HepG2 (cell line): Measurements from ENCODE around the gene TSGA10IP. TPM values are rescaled to one million over a fixed set of nuclear protein-coding genes. Genes with fewer than 3 reads are reported as not detected.

Experiments
- ARHGAP35 ChIP-seq: sonication (generic); formaldehyde crosslinking; IDR thresholded peaks from 2 replicates; pipeline ENCODE4 v1.9.0; 2022; ENCODE audit warnings: mild to moderate bottlenecking, inconsistent platforms, moderate library complexity, missing genetic modification reagents, borderline replicate concordance
- CREB1 ChIP-seq, 2 experiments: fragments of 450-650 bp in 1 of 2; IDR thresholded peaks; 2 replicates each; pipeline ENCODE4 v1.6.1; 2016 to 2017; ENCODE audit warnings: control low read depth in 1 of 2, mild to moderate bottlenecking in 1 of 2, missing compliant biosample characterization in 1 of 2, missing genetic modification characterization in 1 of 2
- ELF4 ChIP-seq: sonication (generic); formaldehyde crosslinking; IDR thresholded peaks from 2 replicates; pipeline ENCODE4 v1.5.0; 2020; ENCODE audit warnings: missing genetic modification reagents, mild to moderate bottlenecking, moderate library complexity, borderline replicate concordance
- ERF ChIP-seq: IDR thresholded peaks from 2 replicates; pipeline ENCODE4 v1.6.1; 2018; ENCODE audit warnings: missing biosample characterization, missing genetic modification reagents
- HNF4A ChIP-seq: sonication (generic); formaldehyde crosslinking; IDR thresholded peaks from 2 replicates; pipeline ENCODE4 v1.4.0; 2020; ENCODE audit warnings: missing genetic modification reagents
- KDM5B ChIP-seq: sonication (generic); formaldehyde crosslinking; IDR thresholded peaks from 2 replicates; pipeline ENCODE4 v1.4.0; 2020; ENCODE audit warnings: missing genetic modification reagents, mild to moderate bottlenecking, borderline replicate concordance
- MED13 ChIP-seq: sonication (generic); formaldehyde crosslinking; IDR thresholded peaks from 2 replicates; pipeline ENCODE4 v1.5.0; 2020; ENCODE audit warnings: missing genetic modification reagents
- POGZ ChIP-seq: sonication (generic); formaldehyde crosslinking; IDR thresholded peaks from 2 replicates; pipeline ENCODE4 v1.4.0; 2020; ENCODE audit warnings: mild to moderate bottlenecking, missing genetic modification reagents
- RELA ChIP-seq: sonication (generic); formaldehyde crosslinking; IDR thresholded peaks from 2 replicates; pipeline ENCODE4 v1.4.0; 2020; ENCODE audit warnings: missing genetic modification reagents
- RFXANK ChIP-seq: IDR thresholded peaks from 2 replicates; pipeline ENCODE4 v1.6.1; 2016
- RFXAP ChIP-seq: sonication (generic); formaldehyde crosslinking; IDR thresholded peaks from 2 replicates; pipeline ENCODE4 v1.4.0; 2020; ENCODE audit warnings: missing genetic modification reagents, borderline replicate concordance
- SALL1 ChIP-seq: sonication (generic); formaldehyde crosslinking; IDR thresholded peaks from 2 replicates; pipeline ENCODE4 v1.8.0; 2022; ENCODE audit warnings: mild to moderate bottlenecking, missing genetic modification reagents
- SMARCE1 ChIP-seq: fragments of 450-650 bp; IDR thresholded peaks from 2 replicates; pipeline ENCODE4 v1.6.1; 2017; ENCODE audit warnings: borderline replicate concordance
- SRY ChIP-seq: sonication (generic); formaldehyde crosslinking; IDR thresholded peaks from 2 replicates; pipeline ENCODE4 v1.8.0; 2022; ENCODE audit warnings: mild to moderate bottlenecking, missing genetic modification reagents
- ZFP90 ChIP-seq: sonication (generic); formaldehyde crosslinking; IDR thresholded peaks from 2 replicates; pipeline ENCODE4 v1.8.0; 2022; ENCODE audit warnings: missing genetic modification reagents, mild to moderate bottlenecking, inconsistent platforms, borderline replicate concordance
- ZFX ChIP-seq: sonication (generic); formaldehyde crosslinking; IDR thresholded peaks from 2 replicates; pipeline ENCODE4 v1.4.0; 2020; ENCODE audit warnings: mild to moderate bottlenecking, low read depth, missing genetic modification reagents, moderate library complexity
- ZNF34 ChIP-seq: sonication (generic); formaldehyde crosslinking; IDR thresholded peaks from 2 replicates; pipeline ENCODE4 v1.4.0; 2020; ENCODE audit warnings: mild to moderate bottlenecking, missing genetic modification reagents, borderline replicate concordance
- ZNF451 ChIP-seq: sonication (generic); formaldehyde crosslinking; IDR thresholded peaks from 2 replicates; pipeline ENCODE4 v1.5.0; 2020; ENCODE audit warnings: mild to moderate bottlenecking, missing genetic modification reagents
- ZNF468 ChIP-seq: sonication (generic); formaldehyde crosslinking; IDR thresholded peaks from 2 replicates; pipeline ENCODE4 v1.8.0; 2022; ENCODE audit warnings: mild to moderate bottlenecking, moderate library complexity, missing genetic modification reagents
- ZNF652 ChIP-seq: IDR thresholded peaks from 2 replicates; pipeline ENCODE4 v1.6.1; 2016; ENCODE audit warnings: low read depth, borderline replicate concordance
- ZNF883 ChIP-seq: sonication (generic); formaldehyde crosslinking; IDR thresholded peaks from 2 replicates; pipeline ENCODE4 v1.5.1; 2020; ENCODE audit warnings: mild to moderate bottlenecking, missing genetic modification reagents; ENCODE audit errors: not compliant biosample characterization
- polyA plus RNA-seq, 8 experiments: library from polyadenylated mRNA; depleted of rRNA in 3 of 8; stranded (reverse) in 7 of 8; unstranded in 1 of 8; fragments of >200 nt; fragmentation: Illumina TruSeq in 4 of 8; extraction: Trizol in 4 of 8; gene quantifications; 2 replicates each; pipeline versions ENCODE4 v1.2.1 to v1.2.3, GENCODE V29; 2011 to 2016; ENCODE audit warnings: low read depth in 4 of 8, missing spikeins in 1 of 8, mixed read lengths in 1 of 8; ENCODE audit not compliant: insufficient read depth in 1 of 8
- total RNA-seq, 5 experiments: library from RNA; depleted of rRNA; stranded (reverse); fragments of >200 nt; fragmentation: Illumina TruSeq; extraction: Trizol; gene quantifications; 2 replicates each; pipeline ENCODE4 v1.2.3, GENCODE V29; 2016; ENCODE audit warnings: low read depth in 1 of 5
- TF ChIP-seq, protein P1 (sequence below): sonication (generic); formaldehyde crosslinking; IDR thresholded peaks from 2 replicates; pipeline ENCODE4 v1.5.0; 2020; ENCODE audit warnings: mild to moderate bottlenecking, missing genetic modification reagents
- TF ChIP-seq, protein P2 (sequence below): sonication (generic); formaldehyde crosslinking; IDR thresholded peaks from 2 replicates; pipeline ENCODE4 v1.5.0; 2020; ENCODE audit warnings: missing genetic modification reagents, mild to moderate bottlenecking, borderline replicate concordance
- TF ChIP-seq, protein P3 (sequence below): sonication (generic); formaldehyde crosslinking; IDR thresholded peaks from 2 replicates; pipeline ENCODE4 v1.4.0; 2020; ENCODE audit warnings: missing genetic modification reagents

TSGA10IP gene
- total and polyA plus RNA-seq, 2 of the 13 experiments (the other 11 are each of a cell fraction or from before 2014, with no cell fraction given): not detected

DNA sequence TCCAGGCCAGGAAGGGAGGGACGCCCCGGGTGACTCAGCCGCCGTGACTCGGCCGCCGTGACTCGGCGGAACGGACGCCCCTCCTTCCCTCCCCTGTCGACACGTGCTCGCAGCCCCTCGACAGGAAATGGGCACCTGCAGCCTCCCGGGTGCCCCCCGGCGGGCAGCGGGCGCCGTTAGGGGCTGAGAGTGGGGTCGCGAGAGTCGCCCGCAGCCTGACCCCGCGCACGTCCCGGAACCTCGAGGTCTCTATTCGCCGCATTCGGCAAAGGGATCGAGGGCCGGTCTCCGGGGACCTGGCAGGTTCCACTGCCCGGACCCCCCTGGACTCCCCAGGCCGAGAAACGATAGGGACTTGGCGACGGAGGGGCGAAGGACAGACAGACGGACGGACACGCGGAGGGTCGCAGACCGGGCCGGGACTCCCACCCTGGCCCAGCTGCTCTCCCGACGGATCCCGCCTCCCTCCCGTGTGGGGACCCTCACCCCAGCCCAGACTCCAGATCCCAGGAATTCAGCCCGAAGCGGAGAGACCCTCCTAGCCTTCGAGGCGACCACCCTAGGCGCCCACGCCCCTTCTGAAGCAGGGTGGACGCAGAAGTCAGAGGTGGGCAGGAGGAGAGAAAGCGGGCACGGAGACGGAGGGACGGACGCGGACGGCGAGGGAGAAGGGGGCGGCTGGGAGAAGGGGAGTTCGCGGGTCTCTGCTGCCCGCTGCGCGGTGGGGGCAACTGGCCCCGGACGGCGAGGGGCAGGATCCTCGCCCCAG, 45.7 kb upstream of the TSGA10IP start (continued):
- TF ChIP-seq, protein P1, sequence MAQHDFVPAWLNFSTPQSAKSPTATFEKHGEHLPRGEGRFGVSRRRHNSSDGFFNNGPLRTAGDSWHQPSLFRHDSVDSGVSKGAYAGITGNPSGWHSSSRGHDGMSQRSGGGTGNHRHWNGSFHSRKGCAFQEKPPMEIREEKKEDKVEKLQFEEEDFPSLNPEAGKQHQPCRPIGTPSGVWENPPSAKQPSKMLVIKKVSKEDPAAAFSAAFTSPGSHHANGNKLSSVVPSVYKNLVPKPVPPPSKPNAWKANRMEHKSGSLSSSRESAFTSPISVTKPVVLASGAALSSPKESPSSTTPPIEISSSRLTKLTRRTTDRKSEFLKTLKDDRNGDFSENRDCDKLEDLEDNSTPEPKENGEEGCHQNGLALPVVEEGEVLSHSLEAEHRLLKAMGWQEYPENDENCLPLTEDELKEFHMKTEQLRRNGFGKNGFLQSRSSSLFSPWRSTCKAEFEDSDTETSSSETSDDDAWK (CRISPR knock-in tag): no peak
- TF ChIP-seq ZNF34 (CRISPR knock-in tag) (no peak), ZNF883 (CRISPR knock-in tag) (peak; percentile 25), ARHGAP35 (CRISPR knock-in tag) (peak; percentile 93; the same call in 1 of the 2 replicates), ZNF652 (CRISPR knock-in tag) (no peak), KDM5B (peak; percentile 72; the same call in 1 of the 2 replicates), ELF4 (CRISPR knock-in tag) (0 out of 2 replicates have a peak, but pooled peaks have one; percentile 48), RFXANK (CRISPR knock-in tag) (no peak), HNF4A (no peak), ZNF451 (CRISPR knock-in tag) (0 out of 2 replicates have a peak, but pooled peaks have one; percentile 40), ZFX (CRISPR knock-in tag) (peak; percentile 70), CREB1 (IDR thresholded peaks at IDR 0.05) (no peak), CREB1 (CRISPR knock-in tag; IDR thresholded peaks at IDR 0.05) (no peak), SMARCE1 (no peak), SRY (peak; percentile 84), ERF (CRISPR knock-in tag) (peak; percentile 46), ZFP90 (CRISPR knock-in tag) (peak; percentile 43; the same call in 1 of the 2 replicates), POGZ (no peak), RFXAP (no peak), SALL1 (CRISPR knock-in tag) (peak; percentile 77), MED13 (CRISPR knock-in tag) (no peak), RELA (CRISPR knock-in tag) (peak; percentile 50; the same call in 1 of the 2 replicates), ZNF468 (CRISPR knock-in tag) (peak; percentile 58; the same call in 1 of the 2 replicates)
- TF ChIP-seq, protein P2, sequence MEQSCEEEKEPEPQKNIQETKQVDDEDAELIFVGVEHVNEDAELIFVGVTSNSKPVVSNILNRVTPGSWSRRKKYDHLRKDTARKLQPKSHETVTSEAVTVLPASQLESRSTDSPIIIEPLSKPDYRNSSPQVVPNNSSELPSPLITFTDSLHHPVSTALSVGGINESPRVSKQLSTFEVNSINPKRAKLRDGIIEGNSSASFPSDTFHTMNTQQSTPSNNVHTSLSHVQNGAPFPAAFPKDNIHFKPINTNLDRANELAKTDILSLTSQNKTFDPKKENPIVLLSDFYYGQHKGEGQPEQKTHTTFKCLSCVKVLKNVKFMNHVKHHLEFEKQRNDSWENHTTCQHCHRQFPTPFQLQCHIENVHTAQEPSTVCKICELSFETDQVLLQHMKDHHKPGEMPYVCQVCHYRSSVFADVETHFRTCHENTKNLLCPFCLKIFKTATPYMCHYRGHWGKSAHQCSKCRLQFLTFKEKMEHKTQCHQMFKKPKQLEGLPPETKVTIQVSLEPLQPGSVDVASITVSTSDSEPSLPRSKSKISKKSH: peak; percentile 82
- TF ChIP-seq, protein P3, sequence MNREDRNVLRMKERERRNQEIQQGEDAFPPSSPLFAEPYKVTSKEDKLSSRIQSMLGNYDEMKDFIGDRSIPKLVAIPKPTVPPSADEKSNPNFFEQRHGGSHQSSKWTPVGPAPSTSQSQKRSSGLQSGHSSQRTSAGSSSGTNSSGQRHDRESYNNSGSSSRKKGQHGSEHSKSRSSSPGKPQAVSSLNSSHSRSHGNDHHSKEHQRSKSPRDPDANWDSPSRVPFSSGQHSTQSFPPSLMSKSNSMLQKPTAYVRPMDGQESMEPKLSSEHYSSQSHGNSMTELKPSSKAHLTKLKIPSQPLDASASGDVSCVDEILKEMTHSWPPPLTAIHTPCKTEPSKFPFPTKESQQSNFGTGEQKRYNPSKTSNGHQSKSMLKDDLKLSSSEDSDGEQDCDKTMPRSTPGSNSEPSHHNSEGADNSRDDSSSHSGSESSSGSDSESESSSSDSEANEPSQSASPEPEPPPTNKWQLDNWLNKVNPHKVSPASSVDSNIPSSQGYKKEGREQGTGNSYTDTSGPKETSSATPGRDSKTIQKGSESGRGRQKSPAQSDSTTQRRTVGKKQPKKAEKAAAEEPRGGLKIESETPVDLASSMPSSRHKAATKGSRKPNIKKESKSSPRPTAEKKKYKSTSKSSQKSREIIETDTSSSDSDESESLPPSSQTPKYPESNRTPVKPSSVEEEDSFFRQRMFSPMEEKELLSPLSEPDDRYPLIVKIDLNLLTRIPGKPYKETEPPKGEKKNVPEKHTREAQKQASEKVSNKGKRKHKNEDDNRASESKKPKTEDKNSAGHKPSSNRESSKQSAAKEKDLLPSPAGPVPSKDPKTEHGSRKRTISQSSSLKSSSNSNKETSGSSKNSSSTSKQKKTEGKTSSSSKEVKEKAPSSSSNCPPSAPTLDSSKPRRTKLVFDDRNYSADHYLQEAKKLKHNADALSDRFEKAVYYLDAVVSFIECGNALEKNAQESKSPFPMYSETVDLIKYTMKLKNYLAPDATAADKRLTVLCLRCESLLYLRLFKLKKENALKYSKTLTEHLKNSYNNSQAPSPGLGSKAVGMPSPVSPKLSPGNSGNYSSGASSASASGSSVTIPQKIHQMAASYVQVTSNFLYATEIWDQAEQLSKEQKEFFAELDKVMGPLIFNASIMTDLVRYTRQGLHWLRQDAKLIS: no peak; the same call in 1 of the 2 replicates
